Measurements from ENCODE around the gene TMEM117.
"Not testable (repeated sequence)": the region's sequence is repeated elsewhere in the genome, so short reads cannot be mapped to it uniquely, and the experiment has no call there.

The TMEM117 gene

GRCh38 chr12:43840338-43840737, 4.5 kb downstream of the TMEM117 start:
- DNase-seq (ENCODE audit: low read depth in 2 of 2) = no peak

- no peak for DNase-seq (ENCODE audit: low read depth in 2 of 2)
Observed at GRCh38 chr12:43841253-43841652, 5.4 kb downstream of the TMEM117 start.

DNA sequence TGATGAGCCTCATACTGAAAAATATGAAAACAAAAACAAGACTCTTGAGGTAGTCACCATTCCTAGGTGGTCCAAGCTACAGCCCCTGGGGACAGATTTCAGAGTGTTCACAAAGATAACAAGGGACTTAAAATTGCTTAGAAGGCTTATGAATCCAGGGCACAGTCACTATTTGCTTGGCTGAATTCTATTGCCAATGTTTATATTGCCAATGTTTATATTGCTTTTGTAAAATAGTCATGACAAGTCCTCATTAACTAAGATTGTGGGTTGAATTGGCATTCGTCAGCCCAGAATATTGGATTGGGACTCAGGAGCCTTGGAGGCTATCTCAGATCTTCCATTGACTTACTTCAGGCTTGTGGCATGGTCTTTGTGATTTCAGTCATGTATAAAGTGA, 6.4 kb downstream of the TMEM117 start:
- DNase-seq (ENCODE audit: low read depth in 2 of 2) = no peak

GRCh38 chr12:43847425-43848225, 11.7 kb downstream of the TMEM117 start:
- not testable (repeated sequence) for DNase-seq (ENCODE audit: low read depth in 2 of 2)

- DNase-seq (ENCODE audit: low read depth in 2 of 2) = no peak
Observed at GRCh38 chr12:43848226-43848507, 12.3 kb downstream of the TMEM117 start.

DNA sequence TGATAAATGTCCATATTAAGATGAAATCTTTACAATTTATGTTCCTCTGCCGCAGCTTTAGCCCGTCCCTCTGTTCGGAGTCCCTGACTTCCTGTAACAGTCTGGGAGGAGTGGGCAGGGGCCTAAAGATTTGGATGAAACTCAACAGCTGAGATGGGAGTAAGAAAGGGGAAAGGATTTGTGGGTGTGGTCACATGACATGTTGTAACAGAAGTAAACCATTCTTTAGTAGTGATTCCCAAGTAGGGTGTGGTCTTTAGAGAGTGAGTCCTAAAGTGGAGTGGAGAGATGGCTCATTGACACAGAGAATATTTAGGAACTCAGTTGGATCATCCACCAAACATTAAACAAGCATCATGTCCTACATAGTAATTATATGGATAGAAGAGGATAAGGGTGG, 12.9 kb downstream of the TMEM117 start:
- DNase-seq (ENCODE audit: low read depth in 2 of 2) = no peak

DNA sequence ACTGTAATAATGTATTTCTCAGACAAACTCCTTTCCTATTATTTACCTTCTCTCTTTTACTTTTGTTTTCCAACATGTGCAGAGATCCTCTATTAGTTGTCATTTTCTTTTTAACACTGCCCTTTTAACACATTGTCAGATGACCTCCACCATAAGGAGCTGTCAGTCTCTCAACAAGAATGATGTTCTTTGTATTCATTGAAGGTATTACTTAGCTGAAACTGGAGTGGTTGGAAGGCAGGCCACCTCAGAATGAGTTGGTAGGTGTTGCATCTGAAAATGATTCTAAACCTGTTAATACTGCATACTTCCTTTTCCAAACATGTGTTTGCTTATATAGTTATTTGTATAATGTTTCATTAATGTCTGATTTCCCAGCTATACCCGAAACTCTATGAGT, 16.9 kb downstream of the TMEM117 start:
- DNase-seq (ENCODE audit: low read depth in 2 of 2) = no peak

DNA sequence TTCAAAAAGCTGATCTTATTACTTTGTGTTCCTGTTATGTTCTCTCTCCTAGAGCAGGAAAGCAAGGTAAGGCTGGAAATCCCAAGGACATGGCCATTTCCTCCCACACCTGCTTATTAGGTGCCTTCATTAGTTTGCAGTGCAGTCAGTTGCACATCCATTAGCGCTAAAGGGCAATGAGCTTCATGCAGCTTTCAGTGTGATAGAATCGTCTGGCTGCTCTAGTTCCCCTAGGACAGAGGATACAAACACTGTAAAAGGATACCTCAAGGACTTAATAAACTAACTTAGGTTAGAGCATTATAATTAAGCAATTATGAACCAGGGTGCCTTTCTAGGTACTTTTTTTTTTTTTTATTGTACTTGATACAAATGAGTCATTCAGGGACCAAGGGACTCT, 21.1 kb downstream of the TMEM117 start:
- no peak for DNase-seq (ENCODE audit: low read depth in 2 of 2)

GRCh38 chr12:43858096-43858495, 22.2 kb downstream of the TMEM117 start:
- no peak for DNase-seq (ENCODE audit: low read depth in 2 of 2)

GRCh38 chr12:43858991-43859390, 23.1 kb downstream of the TMEM117 start:
- DNase-seq (ENCODE audit: low read depth in 2 of 2) = no peak

DNA sequence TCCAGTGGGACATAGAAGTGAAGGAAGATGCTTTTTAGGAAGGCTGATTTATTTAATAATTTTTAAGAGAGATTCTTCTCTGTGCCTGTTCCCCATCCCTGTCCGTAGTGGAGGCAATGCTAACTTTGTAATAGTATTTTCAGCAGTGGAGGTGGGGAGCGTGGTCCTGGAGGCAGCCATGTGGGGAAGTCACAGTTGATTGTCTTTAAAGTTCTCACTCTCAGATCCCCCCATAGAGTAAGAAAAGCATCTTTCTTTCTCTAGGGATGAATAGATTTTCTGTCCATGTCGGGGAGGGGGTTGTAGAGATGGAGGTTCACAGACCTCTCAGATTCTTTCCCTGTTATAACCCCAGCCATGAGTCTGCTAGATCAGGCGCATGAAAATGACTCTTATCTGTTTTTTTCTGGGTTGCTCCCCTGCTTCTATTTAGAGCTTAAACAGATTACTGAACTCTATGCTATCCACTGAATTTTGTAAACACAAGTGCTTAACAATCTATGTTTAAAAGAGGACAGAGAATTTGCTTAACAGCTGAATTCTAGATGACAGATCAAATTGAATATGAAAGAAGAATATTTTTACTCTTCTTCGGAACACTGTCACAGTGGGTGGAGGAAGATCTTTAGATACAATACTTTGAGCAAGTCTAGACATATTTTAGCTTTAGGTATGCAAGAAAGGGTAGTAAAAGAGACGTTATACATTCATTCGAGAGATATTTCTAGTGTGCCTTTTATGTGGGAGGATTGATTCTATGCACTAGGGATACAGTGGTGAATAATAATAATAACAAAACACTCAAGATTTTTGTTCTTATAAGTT, 25.3 kb downstream of the TMEM117 start:
- DNase-seq (ENCODE audit: low read depth in 2 of 2) = no peak

DNA sequence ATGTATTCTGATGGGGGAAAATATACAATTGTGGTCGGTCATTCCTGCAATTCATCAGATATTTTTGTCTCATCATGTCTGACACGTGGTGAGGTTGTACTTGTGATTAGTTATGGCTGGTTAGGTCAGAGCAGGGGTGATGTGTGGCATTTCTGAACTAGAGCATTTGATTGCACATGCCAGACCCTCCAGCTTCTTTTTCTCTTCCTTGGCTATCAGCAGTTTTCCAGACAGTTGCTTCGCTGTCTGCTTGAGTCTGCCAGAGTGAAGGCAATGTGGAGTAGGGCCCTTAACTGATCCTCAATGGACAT, 25.9 kb downstream of the TMEM117 start:
- DNase-seq (ENCODE audit: low read depth in 2 of 2) = no peak

DNA sequence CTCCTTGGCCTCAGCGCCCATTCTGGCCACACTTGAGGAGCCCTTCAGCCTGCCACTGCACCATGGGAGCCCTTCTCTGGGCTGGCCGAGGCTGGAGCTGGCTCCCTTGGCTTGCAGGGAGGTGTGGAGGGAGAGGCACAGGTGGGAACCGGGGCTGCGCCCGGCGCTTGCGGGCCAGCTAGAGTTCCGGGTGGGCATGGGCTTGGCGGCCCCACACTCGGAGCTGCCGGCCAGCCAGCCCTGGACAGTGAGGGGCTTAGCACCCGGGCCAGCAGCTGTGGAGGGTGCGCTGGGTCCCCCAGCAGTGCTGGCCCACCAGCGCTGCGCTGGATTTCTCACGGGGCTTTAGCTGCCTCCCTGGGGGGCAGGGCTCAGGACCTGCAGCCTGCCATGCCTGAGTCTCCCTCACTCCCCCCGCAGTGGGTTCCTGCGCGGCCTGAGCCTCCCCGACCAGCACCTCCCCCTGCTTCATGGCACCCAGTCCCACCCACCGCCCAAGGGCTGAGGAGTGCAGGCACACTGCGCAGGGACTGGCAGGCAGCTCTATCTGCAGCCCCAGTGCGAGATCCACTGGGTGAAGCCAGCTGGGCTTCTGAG, 28.0 kb downstream of the TMEM117 start:
- no peak for DNase-seq (ENCODE audit: low read depth in 2 of 2)

- not testable (repeated sequence) for DNase-seq (ENCODE audit: low read depth in 2 of 2)
Observed at GRCh38 chr12:43864557-43864956, 28.7 kb downstream of the TMEM117 start.

GRCh38 chr12:43869184-43869583, 33.3 kb downstream of the TMEM117 start:
- no peak for DNase-seq (ENCODE audit: low read depth in 2 of 2)

DNA sequence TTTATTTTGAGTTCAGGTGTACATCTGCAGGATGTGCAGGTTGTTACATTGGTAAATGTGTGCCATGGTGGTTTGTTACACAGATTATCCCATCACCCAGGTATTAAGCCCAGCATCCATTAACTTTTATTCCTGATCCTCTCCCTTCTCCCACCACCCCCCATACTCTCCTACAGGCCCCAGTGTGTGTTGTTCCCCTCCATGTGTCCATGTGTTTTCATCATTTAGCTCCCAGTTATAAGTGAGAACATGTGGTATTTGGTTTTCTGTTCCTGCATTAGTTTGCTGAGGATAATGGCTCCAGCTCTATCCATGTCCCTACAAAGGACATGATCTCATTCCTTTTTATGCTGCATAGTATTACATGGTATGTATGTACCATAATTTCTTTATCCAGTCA, 33.9 kb downstream of the TMEM117 start:
- DNase-seq (ENCODE audit: low read depth in 2 of 2) = not testable (repeated sequence)

GRCh38 chr12:43871258-43871657, 35.4 kb downstream of the TMEM117 start:
- DNase-seq (ENCODE audit: low read depth in 2 of 2) = not testable (repeated sequence)

GRCh38 chr12:43872396-43872795, 36.5 kb downstream of the TMEM117 start:
- no peak for DNase-seq (ENCODE audit: low read depth in 2 of 2)

DNA sequence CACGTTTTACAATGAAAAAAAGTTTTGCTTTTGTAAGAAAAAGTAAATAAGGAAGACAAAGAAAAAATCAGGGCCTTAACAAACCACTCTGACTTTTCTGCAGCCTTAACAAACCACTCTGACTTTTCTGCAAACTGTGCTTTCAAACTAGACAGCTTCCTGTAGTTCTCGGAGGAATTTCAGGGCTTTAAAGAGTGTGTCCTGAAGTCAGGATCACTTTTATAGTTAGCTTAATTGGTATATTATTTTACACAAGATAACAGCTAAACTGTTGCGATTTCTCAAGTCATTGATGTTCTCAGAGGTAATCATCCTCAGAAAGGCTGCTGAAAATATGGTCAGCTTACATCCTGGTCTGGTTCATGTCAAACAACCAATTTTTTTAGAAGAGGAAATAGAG, 42.2 kb downstream of the TMEM117 start:
- no peak for DNase-seq (ENCODE audit: low read depth in 2 of 2)

GRCh38 chr12:43880547-43880946, 44.7 kb downstream of the TMEM117 start:
- no peak for DNase-seq (ENCODE audit: low read depth in 2 of 2)

GRCh38 chr12:43882578-43883178, 46.8 kb downstream of the TMEM117 start:
- DNase-seq (ENCODE audit: low read depth in 2 of 2) = no peak

DNA sequence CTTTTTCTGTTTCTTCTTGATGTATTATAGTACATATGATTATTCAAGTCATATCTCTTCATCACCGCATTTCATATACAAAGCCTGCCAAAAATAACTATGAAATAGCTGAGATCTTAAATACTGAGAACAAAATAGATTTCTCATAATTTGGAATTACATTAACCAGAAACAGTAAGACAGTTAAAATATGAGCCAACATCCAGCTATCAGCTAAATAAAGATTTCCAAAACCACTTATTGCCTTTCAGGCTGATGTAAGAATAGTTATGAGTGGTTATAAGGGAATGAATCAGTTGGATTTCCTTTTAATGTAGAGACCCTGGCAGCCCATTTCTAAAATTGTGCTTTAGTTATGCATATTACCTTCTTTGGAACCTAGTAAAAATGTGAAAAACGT, 47.4 kb downstream of the TMEM117 start:
- no peak for DNase-seq (ENCODE audit: low read depth in 2 of 2)

DNA sequence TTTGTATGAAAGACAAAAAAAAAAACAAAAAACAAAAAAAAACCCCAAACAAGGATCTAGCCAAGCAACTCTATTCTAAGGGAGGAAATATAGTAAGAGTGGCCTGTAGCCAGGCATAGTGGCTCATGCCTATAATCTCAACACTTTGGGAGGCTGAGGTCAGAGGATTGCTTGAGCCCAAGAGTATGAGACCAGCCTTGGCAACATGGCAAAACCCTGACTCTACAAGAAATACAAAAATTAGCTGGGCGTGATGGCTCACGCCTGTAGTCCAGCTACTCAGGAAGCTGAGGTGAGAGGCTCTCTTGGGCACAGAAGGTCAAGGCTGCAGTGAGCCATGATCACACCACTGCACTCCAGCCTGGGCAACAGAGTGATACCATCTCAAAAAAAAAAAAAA, 47.9 kb downstream of the TMEM117 start:
- no peak for DNase-seq (ENCODE audit: low read depth in 2 of 2)

All from stimulated activated CD4-positive, alpha-beta T cell treated with anti-CD3 and anti-CD28 coated beads, Interleukin-1b, Interleukin-23, amount 100 ng/mL, for 1 hour (primary cell).